GM21786 (cell line): ENCODE data around the gene CYP3A5.
"Not testable (repeated sequence)": the region's sequence is repeated elsewhere in the genome, so short reads cannot be mapped to it uniquely, and the experiment has no call there.

Source experiments
- ATAC-seq: cut with Tn5 transposase; IDR thresholded peaks from one replicate; pipeline ENCODE4 v1.9.1; 2021; ENCODE audit not compliant: unreplicated experiment

The CYP3A5 gene

DNA sequence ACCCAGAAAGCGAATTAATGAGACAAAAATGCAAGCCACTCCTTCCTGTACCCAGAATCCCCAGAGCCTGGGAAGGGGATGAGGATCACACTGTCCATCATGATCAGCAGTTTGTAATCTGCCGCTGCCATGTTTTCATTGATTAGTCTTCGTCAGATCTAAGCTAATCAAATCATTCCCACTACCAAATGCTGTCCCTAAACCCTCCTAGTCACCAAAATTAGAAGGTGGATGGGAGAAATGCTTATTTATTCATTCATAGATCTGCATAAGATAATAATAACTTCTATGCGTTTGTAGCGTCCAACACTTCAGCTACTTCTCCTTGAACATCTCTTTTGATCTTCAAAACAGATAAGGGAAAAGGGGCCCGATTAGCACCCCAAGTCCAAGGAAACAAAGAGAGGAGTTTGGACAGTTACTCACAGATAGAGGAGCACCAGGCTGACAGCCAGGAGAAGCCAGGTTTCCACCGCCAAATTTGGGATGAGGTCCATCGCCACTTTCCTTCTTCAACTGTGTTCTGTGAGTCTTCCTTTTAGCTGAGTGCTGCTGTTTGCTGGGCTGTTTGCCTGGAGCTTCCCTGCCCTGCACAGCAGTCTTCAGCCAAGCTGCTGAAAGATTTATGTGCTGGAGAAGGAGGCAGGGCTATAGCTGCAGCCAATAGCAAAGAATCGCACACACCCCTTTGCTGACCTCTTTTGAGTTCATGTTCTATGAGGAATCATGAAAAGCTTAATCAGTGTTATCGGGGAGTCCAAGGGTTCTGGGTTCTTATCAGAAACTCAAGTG is at the start of gene CYP3A5:
Gene CYP3A5 (minus strand): TSS at position 597 of the 792 bp plus-strand sequence. CDS start 100 bp downstream, at position 497.
- no peak for ATAC-seq

DNA sequence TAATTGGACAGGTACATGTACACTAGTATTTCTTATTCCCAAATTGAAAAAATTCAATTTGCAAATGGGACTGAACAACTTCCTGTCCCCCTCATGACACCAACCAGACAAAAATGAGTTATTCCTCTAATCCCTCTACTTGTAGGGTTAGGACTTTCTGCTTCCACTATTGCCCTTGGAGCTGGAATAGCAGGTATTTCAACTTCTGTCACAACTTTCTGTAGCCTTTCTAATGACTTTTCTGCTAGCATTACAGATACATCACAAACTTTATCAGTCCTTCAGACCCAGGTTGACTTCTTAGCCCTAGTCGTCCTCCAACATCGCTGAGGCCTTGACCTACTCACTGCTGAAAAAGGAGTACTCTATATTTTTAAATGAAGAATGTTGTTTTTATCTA is 48.8 kb upstream of the CYP3A5 start:
- no peak for ATAC-seq

DNA sequence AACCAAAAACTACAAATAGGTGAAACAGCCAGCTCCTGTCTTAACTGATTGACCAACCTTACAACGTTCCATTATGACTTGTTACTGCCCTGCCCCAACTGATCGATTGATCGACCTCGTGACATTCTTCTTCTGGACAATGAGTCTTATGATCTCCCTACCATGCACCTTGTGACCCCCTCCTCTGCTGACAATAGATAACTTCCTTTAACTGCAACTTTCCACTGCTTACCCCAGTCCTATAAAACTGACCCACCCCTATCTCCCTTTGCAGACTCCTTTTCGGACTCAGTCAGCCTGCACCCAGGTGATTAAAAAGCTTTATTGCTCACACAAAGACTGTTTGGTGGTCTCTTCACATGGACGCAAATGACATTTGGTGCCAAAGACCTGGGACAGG is 43.4 kb upstream of the CYP3A5 start:
- ATAC-seq: not testable (repeated sequence)

GRCh38 chr7:99720800-99721595 is 41.2 kb upstream of the CYP3A5 start:
- no peak for ATAC-seq

DNA sequence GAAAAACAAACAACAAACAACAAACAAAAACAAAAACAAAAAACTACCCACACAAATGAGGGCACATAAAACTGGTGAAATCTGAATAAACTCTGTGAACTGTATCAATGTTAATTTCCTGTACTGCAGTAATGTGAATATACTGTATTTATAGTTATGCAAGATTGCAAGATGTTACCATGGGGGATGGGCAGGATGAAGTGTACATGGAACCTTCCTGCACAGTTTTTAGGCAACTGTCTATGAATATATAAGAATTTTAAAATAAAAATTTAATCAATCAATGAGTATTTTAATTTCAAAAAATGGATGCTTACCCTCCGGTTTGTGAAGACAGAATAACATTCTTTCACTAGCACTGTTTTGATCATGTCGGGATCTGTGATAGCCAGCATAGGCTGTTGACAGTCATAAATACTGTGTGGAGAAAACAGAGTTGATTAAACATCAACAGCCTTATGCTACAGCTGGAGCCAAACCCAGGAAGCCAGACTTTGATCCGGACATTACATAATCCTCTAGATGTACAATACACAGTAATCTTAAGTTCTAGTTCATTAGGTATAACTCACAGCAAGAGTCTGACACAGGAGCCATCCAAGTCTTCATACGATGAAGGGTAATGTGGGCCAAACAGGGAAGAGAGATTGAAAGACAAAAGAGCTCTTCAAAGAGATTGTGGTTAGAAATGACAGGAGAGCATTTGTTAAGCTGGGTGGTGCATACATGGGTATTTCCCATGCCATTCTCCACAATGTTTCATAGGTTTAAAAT is 40.4 kb upstream of the CYP3A5 start:
- no peak for ATAC-seq

GRCh38 chr7:99713995-99714570 is 34.3 kb upstream of the CYP3A5 start:
- no peak for ATAC-seq

GRCh38 chr7:99709838-99710578 is 30.2 kb upstream of the CYP3A5 start:
- ATAC-seq: no peak

DNA sequence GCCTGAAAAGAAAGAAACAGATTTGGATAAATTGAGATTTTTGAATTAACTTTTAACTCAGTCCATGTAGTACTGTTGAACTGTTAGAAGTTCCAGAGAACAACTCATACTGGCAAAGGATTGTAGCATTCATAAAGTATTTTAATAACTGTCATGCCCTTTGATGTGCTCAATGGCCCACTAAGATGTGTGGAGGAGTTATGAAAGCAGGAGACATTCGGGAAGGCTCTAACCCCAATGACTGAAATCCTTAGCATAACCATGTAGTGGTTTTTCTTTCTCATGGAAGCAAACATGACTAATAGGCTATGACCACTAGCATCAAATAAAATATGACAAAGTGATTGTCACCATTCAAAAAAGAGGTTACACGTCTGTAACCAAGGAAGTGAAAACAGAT is 29.5 kb upstream of the CYP3A5 start:
- ATAC-seq: no peak

- ATAC-seq: no peak
Measured at GRCh38 chr7:99707096-99707495, 27.3 kb upstream of the CYP3A5 start.

GRCh38 chr7:99699946-99700345 is 20.1 kb upstream of the CYP3A5 start:
- ATAC-seq: no peak

- not testable (repeated sequence) for ATAC-seq
Measured at GRCh38 chr7:99698867-99699730, 19.3 kb upstream of the CYP3A5 start.

DNA sequence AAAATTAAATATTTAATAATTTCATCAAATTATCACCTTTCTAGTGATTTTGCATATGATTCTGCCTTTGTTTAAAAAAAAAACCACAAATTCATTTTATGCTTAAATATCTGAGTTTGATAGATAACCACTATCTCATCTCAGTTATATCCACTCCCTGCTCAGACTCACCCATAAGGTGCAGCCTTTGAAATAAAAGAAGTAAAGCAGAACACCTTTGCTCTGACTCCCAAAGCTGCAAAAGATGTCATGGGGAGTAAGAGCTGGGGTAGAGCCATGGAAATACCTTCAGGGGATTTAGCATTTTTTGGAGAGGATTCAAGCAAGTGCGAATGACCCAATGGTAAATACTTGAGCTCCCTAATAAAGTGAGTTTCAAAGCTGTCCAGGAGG is 15.1 kb upstream of the CYP3A5 start:
- no peak for ATAC-seq

DNA sequence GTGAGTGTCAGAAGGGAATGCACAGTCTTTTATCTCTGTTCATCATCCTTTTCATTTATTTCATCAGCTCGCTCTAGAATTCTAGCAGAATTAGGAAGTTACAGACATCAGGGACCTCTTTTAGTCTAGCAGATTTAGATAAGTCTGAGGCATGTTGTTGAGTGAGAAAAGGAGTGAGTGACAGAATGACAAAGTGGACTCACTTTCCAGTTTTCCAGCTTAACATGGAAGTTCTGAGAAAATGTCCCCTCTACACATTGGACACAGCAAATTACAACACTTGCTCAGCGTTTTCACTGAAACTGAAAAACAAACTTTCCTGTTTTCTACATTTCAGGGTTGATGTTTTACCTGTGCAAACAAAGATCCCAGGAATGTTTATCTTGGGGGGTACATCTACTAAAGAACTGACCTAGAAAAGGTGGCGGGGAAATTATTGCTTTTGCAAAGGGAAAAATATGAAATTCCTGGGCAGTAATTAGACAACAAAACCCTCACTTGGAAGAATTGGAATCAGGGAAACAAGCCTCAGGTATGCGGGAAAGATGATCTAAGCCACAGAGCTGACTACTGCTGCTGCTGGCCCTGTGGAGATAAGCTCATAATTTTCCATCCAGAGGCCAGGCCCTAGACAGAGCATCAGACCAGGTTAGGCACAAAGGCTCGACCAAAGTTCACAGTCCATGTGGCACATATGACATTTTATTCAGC is 14.6 kb upstream of the CYP3A5 start:
- no peak for ATAC-seq

- ATAC-seq: no peak
Measured at GRCh38 chr7:99693427-99694200, 13.8 kb upstream of the CYP3A5 start.

- ATAC-seq: no peak
Measured at GRCh38 chr7:99693100-99693426, 13.3 kb upstream of the CYP3A5 start.

DNA sequence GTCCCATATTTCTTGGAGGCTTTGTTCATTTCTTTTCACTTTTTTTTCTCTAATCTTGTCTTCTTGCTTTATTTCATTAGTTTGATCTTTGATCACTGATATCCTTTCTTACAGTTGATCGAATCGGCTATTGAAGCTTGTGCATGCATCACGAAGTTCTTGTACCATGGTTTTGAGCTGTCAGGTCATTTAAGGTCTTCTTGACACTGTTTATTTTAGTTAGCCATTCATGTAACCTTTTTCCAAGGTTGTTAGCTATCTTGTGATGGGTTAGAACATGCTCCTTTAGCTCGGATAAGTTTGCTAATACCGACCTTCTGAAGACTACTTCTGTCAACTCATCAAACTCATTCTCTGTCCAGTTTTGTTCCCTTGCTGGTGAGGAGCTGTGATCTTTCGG is 12.8 kb upstream of the CYP3A5 start:
- not testable (repeated sequence) for ATAC-seq

DNA sequence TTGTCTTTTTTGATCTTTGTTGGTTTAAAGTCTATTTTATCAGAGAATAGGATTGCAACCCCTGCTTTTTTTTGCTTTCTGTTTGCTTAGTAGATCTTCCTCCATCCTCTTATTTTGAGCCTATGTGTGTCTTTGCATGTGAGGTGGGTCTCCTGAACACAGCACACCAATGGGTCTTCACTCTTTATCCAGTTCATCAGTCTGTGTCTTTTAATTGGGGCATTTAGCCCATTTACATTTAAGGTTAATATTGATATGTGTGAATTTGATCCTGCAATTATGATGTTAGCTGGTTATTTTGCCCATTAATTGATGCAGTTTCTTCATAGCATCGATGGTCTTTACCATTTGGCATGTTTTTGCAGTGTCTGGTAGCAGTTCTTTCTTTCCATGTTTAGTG is 11.9 kb upstream of the CYP3A5 start:
- ATAC-seq: not testable (repeated sequence)

DNA sequence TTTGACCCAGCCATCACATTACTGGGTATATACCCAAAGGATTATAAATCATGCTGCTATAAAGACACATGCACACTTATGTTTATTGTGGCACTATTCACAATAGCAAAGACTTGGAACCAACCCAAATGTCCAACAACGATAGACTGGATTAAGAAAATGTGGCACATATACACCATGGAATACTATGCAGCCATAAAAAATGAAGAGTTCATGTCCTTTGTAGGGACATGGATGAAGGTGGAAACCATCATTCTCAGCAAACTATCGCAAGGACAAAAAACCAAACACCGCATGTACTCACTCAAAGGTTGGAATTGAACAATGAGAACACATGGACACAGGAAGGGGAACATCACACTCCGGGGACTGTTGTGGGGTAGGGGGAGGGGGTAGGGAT is 11.1 kb upstream of the CYP3A5 start:
- not testable (repeated sequence) for ATAC-seq
